B cell (primary cell): Measurements from ENCODE around the gene MFRP. TPM values are rescaled to one million over a fixed set of nuclear protein-coding genes. Genes with fewer than 3 reads are reported as not detected.
A peak's percentile ranks its signal among the peaks of the same experiment; 100 is the strongest.

Source experiments
- ATAC-seq: fragments of 200-7000 bp; cut with Tn5 transposase; one replicate; pipeline ENCODE4 v1.10.0; 2021; ENCODE audit warnings: low read depth, mild to moderate bottlenecking, moderate number of reproducible peaks, moderate library complexity
- CTCF ChIA-PET: fragments of 350-600 bp; sonication (Branson Sonifier 250); formaldehyde crosslinking; loops from one replicate; lab custom pipeline; 2021; ENCODE audit warnings: antibody characterized with exemption, inconsistent platforms; lab: Charles Lee
- POLR2A ChIA-PET: fragments of 350-600 bp; sonication (Branson Sonifier 250); formaldehyde crosslinking; loops from one replicate; lab custom pipeline; 2021; ENCODE audit warnings: antibody characterized with exemption; lab: Charles Lee
- DNase-seq: peaks from one replicate; pipeline ENCODE4 v3.0.0; 2013
- H2AFZ ChIP-seq: 2 replicates; pipeline ENCODE4 v1.6.1; 2012; ENCODE audit warnings: mild to moderate bottlenecking, low read depth, low read length; ENCODE audit not compliant: insufficient read depth, poor library complexity, severe bottlenecking
- H3K27ac ChIP-seq, 2 donors: 1 replicate in 1 of 2; 2 replicates in 1 of 2; pipeline ENCODE4 v1.5.1; 2012 to 2013; ENCODE audit warnings: low read length in 2 of 2, mild to moderate bottlenecking in 2 of 2, moderate library complexity in 1 of 2
- H3K27me3 ChIP-seq, 4 experiments: fragments of 200-600 bp in 1 of 4; sonication (generic) in 1 of 4; replicated peaks in 1 of 4; 1 replicate in 2 of 4; 2 replicates in 2 of 4; pipeline versions ENCODE4 v1.6.1 to v1.7.0; 2013 to 2016; ENCODE audit warnings: low read length in 3 of 4, mild to moderate bottlenecking in 2 of 4, mixed read lengths in 1 of 4, moderate library complexity in 1 of 4; ENCODE audit not compliant: insufficient read depth in 4 of 4, control insufficient read depth in 3 of 4; ENCODE audit errors: control extremely low read depth in 1 of 4
- H3K36me3 ChIP-seq, 2 experiments: replicated peaks in 1 of 2; 1 replicate in 1 of 2; 2 replicates in 1 of 2; pipeline versions ENCODE4 v1.6.1 to v1.7.1; 2013; ENCODE audit warnings: low read length in 1 of 2; ENCODE audit not compliant: insufficient read depth in 2 of 2, control insufficient read depth in 1 of 2; ENCODE audit errors: control extremely low read depth in 1 of 2, extremely low read depth in 1 of 2
- H3K4me1 ChIP-seq, 2 donors: fragments of 200-600 bp in 1 of 2; sonication (generic) in 1 of 2; 1 replicate in 1 of 2; 2 replicates in 1 of 2; pipeline versions ENCODE4 v1.5.1 to v1.6.1; 2013 to 2017; ENCODE audit warnings: low read length in 2 of 2; ENCODE audit not compliant: control insufficient read depth in 2 of 2, insufficient read depth in 2 of 2
- H3K4me2 ChIP-seq: replicated peaks from 2 replicates; pipeline ENCODE3; 2012; ENCODE audit warnings: mild to moderate bottlenecking, low read depth, low read length; ENCODE audit not compliant: poor library complexity, severe bottlenecking
- H3K4me3 ChIP-seq, 5 experiments: fragments of 200-600 bp in 1 of 5; sonication (generic) in 1 of 5; 1 replicate in 3 of 5; 2 replicates in 2 of 5; pipeline versions ENCODE4 v1.5.1 to v1.7.0; 2011 to 2016; ENCODE audit warnings: low read length in 4 of 5, mild to moderate bottlenecking in 4 of 5, low read depth in 2 of 5, control low read depth in 1 of 5, moderate library complexity in 1 of 5; ENCODE audit not compliant: insufficient read depth in 1 of 5; ENCODE audit errors: control extremely low read depth in 1 of 5, extremely low read depth in 1 of 5
- H3K79me2 ChIP-seq: fragments of 200-600 bp; sonication (generic); one replicate; pipeline ENCODE4 v1.6.0; 2016; ENCODE audit warnings: low read length; ENCODE audit not compliant: control insufficient read depth, insufficient read depth
- H3K9ac ChIP-seq: fragments of 200-600 bp; sonication (generic); 2 replicates; pipeline ENCODE4 v1.6.1; 2017; ENCODE audit warnings: mild to moderate bottlenecking, low read length, moderate library complexity
- H3K9me3 ChIP-seq, 3 donors: one replicate each; pipeline versions ENCODE4 v1.6.1 to v1.7.1; 2013; ENCODE audit warnings: low read length in 2 of 3; ENCODE audit not compliant: control insufficient read depth in 2 of 3, insufficient read depth in 1 of 3; ENCODE audit errors: control extremely low read depth in 1 of 3
- H4K20me1 ChIP-seq: 2 replicates; pipeline ENCODE4 v1.6.0; 2012; ENCODE audit warnings: mild to moderate bottlenecking, low read length; ENCODE audit not compliant: insufficient read depth, control insufficient read depth, poor library complexity, severe bottlenecking
- H3K27ac Mint-ChIP-seq: one replicate; pipeline ENCODE4 v1.8.0; 2021; ENCODE audit warnings: mixed read lengths
- H3K27me3 Mint-ChIP-seq: one replicate; pipeline ENCODE4 v1.8.0; 2021; ENCODE audit warnings: mixed read lengths
- H3K4me1 Mint-ChIP-seq: one replicate; pipeline ENCODE4 v1.8.0; 2021; ENCODE audit warnings: mixed read lengths
- H3K4me3 Mint-ChIP-seq: one replicate; pipeline ENCODE4 v1.8.0; 2021; ENCODE audit warnings: mixed read lengths
- H3K9me3 Mint-ChIP-seq: one replicate; pipeline ENCODE4 v1.8.0; 2022; ENCODE audit warnings: mixed read lengths; ENCODE audit not compliant: insufficient read depth
- CTCF ChIP-seq: fragments of 200-600 bp; IDR thresholded peaks from one replicate; pipeline ENCODE4 v1.8.0; 2022; ENCODE audit warnings: antibody characterized with exemption, mild to moderate bottlenecking
- EZH2 ChIP-seq: IDR thresholded peaks from 2 replicates; pipeline ENCODE4 v1.6.1; 2012; ENCODE audit warnings: borderline replicate concordance, low read depth, mild to moderate bottlenecking, moderate library complexity, low read length; ENCODE audit not compliant: insufficient read depth, poor library complexity, severe bottlenecking
- WGBS: methylation state at CpG from one replicate; pipeline ENCODE4 v1.1.5; 2013; ENCODE audit warnings: missing lambda C conversion rate; ENCODE audit not compliant: insufficient coverage; 5-methylcytosine and 5-hydroxymethylcytosine counted together
- intact Hi-C: fragments of 100-400 bp; cut with micrococcal nuclease; formaldehyde crosslinking; loops from one replicate; pipeline ENCODE4 v1.10.0; 2022
- polyA plus RNA-seq: library from polyadenylated mRNA; depleted of rRNA; stranded (reverse); fragments of >200 nt; gene quantifications from 2 replicates; pipeline ENCODE4 v1.2.3, GENCODE V29; 2012
- total RNA-seq, 2 donors: library from RNA; stranded (reverse); fragments of 120-200 nt in 1 of 2; gene quantifications; 1 replicate in 1 of 2; 2 replicates in 1 of 2; pipeline versions ENCODE4 v1.2.3 to v1.2.4, GENCODE V29; 2013 to 2022

Gene MFRP
- total and polyA plus RNA-seq, 2 donors (not counting 1 experiment from before 2014, with no cell fraction given) = not detected

GRCh38 chr11:119306373-119306890 is 40.1 kb downstream of the MFRP start:
- no peak for DNase-seq
- intact Hi-C loops = no loop called here
- Histone ChIP-seq H3K4me3 (no peak overlapping the region), H3K27me3 (no peaks in the 10 kb centered on the region), H3K79me2 (no peaks in the 10 kb centered on the region), H4K20me1 (no peaks in the 10 kb centered on the region), H3K4me1 (no peaks in the 10 kb centered on the region), H2AFZ (no peak overlapping the region), H3K4me2 (no peak overlapping the region), H3K9me3 (no peaks in the 10 kb centered on the region), H3K36me3 (peaks cover 24 to 41% of the 10 kb centered on the region in 2 experiments), H3K27ac (no peak overlapping the region), H3K9ac (no peak overlapping the region)
- H3K9me3 Mint-ChIP-seq = no peaks in the 10 kb centered on the region
- ChIA-PET CTCF (interaction anchor here (0.8 to 0.9 kb wide), 2 partner anchors 18 to 138 kb away, joined by 3 read pairs; no protein-coding TSS in a partner anchor), POLR2A (no interaction called here)
- WGBS = 78% methylated on average over 3 of the region's 5 CpGs
- peak overlapping the region; percentile 20 for H3K27ac Mint-ChIP-seq
- no peak for ATAC-seq
- TF ChIP-seq EZH2 (no peak), CTCF (no peak)
- no peaks in the 10 kb centered on the region for H3K4me1 Mint-ChIP-seq
- no peak overlapping the region for H3K4me3 Mint-ChIP-seq
- H3K27me3 Mint-ChIP-seq = no peaks in the 10 kb centered on the region

- WGBS = 100% methylated on average over 6 of the region's 7 CpGs
- no peaks in the 10 kb centered on the region for H3K4me1 ChIP-seq
- no peaks in the 10 kb centered on the region for H3K4me1 Mint-ChIP-seq
- no peak overlapping the region for H3K27ac Mint-ChIP-seq
- no peak overlapping the region for H3K4me3 Mint-ChIP-seq
- POLR2A ChIA-PET = no interaction called here
- H3K27ac ChIP-seq = no peak overlapping the region
- H3K36me3 ChIP-seq = peaks cover 29 to 48% of the 10 kb centered on the region in 2 experiments
- H3K9me3 ChIP-seq = no peaks in the 10 kb centered on the region
- no peaks in the 10 kb centered on the region for H3K9me3 Mint-ChIP-seq
- H3K27me3 Mint-ChIP-seq = no peaks in the 10 kb centered on the region
- no peak for DNase-seq
- H3K27me3 ChIP-seq = no peaks in the 10 kb centered on the region
- CTCF ChIA-PET = interaction anchor here (0.9 kb wide), 1 partner anchor 18 kb away, joined by 3 read pairs; no protein-coding TSS in a partner anchor
- no peak overlapping the region for H3K4me2 ChIP-seq
- no peak overlapping the region for H3K9ac ChIP-seq
- TF ChIP-seq CTCF = no peak
- TF ChIP-seq EZH2 = no peak
- H3K4me3 ChIP-seq = no peak overlapping the region
- no peaks in the 10 kb centered on the region for H3K79me2 ChIP-seq
- no peaks in the 10 kb centered on the region for H4K20me1 ChIP-seq
- ATAC-seq = no peak
- intact Hi-C loops = no loop called here
- no peak overlapping the region for H2AFZ ChIP-seq
Measured at GRCh38 chr11:119305556-119306372, 40.7 kb downstream of the MFRP start.
